Activated CD4-positive, alpha-beta T cell treated with anti-CD3 and anti-CD28 coated beads, Interleukin-2, amount 10 ng/mL, durations not matched to agents 7 days and 5 days (primary cell): ENCODE data around the gene NR2F2. TPM values are rescaled to one million over a fixed set of nuclear protein-coding genes. Genes with fewer than 3 reads are reported as not detected.

ENCODE experiments used
- CTCF ChIA-PET: fragments of 350-600 bp; sonication (Branson Sonifier 250); formaldehyde crosslinking; loops from one replicate; lab custom pipeline; 2021; ENCODE audit warnings: antibody characterized with exemption; lab: Charles Lee
- POLR2A ChIA-PET: fragments of 350-600 bp; sonication (Branson Sonifier 250); formaldehyde crosslinking; loops from one replicate; lab custom pipeline; 2021; ENCODE audit warnings: antibody characterized with exemption; lab: Charles Lee
- DNase-seq: peaks from one replicate; pipeline ENCODE4 v3.0.0-alpha.2; 2020
- H3K27ac Mint-ChIP-seq: one replicate; pipeline ENCODE4 v1.8.0; 2021; ENCODE audit warnings: mild to moderate bottlenecking, moderate library complexity, mixed read lengths
- H3K27me3 Mint-ChIP-seq: one replicate; pipeline ENCODE4 v1.8.0; 2021; ENCODE audit warnings: mixed read lengths
- H3K36me3 Mint-ChIP-seq: one replicate; pipeline ENCODE4 v1.8.0; 2021; ENCODE audit warnings: low read depth, mixed read lengths
- H3K4me1 Mint-ChIP-seq: one replicate; pipeline ENCODE4 v1.8.0; 2021; ENCODE audit warnings: mixed read lengths
- H3K4me3 Mint-ChIP-seq: one replicate; pipeline ENCODE4 v1.8.0; 2021; ENCODE audit warnings: mild to moderate bottlenecking, moderate library complexity, mixed read lengths
- H3K9me3 Mint-ChIP-seq: one replicate; pipeline ENCODE4 v1.8.0; 2021; ENCODE audit warnings: mixed read lengths
- total RNA-seq, 2 experiments: library from RNA; stranded (reverse); gene quantifications; one replicate each; pipeline ENCODE4 v1.2.3, GENCODE V29; 2021

Gene NR2F2
- total RNA-seq, 2 experiments from 2014 or later, result not detected

GRCh38 chr15:96358001-96358801, 27.7 kb downstream of the NR2F2 start:
- Mint-ChIP-seq H3K27ac (peak overlapping the region; percentile 54), H3K36me3 (peaks cover 2% of the 10 kb centered on the region), H3K9me3 (peaks cover 11% of the 10 kb centered on the region), H3K27me3 (peaks cover 57% of the 10 kb centered on the region), H3K4me3 (peak overlapping the region; percentile 68), H3K4me1 (peaks cover 21% of the 10 kb centered on the region)
- CTCF ChIA-PET, result interaction anchor here (0.7 to 1.1 kb wide), 3 partner anchors 10 to 23 kb away, joined by 3 read pairs; no protein-coding TSS in a partner anchor
- POLR2A ChIA-PET, result no interaction called here
- DNase-seq, result no peak

GRCh38 chr15:96358821-96359615, 28.5 kb downstream of the NR2F2 start:
- POLR2A ChIA-PET, result no interaction called here

GRCh38 chr15:96359616-96360521, 29.4 kb downstream of the NR2F2 start:
- peaks cover 2% of the 10 kb centered on the region for H3K36me3 Mint-ChIP-seq
- DNase-seq, result no peak
- ChIA-PET POLR2A (no interaction called here), CTCF (interaction anchor here (1.1 kb wide), 1 partner anchor 11 kb away, joined by 3 read pairs; no protein-coding TSS in a partner anchor)
- peaks cover 66% of the 10 kb centered on the region for H3K27me3 Mint-ChIP-seq
- H3K27ac Mint-ChIP-seq, result no peak overlapping the region
- peaks cover 21% of the 10 kb centered on the region for H3K4me1 Mint-ChIP-seq
- H3K9me3 Mint-ChIP-seq, result peaks cover 9% of the 10 kb centered on the region
- H3K4me3 Mint-ChIP-seq, result no peak overlapping the region

More at GRCh38 chr15:96358821-96359615, 28.5 kb downstream of the NR2F2 start:
- DNase-seq, result no peak
- Mint-ChIP-seq H3K27me3 (peaks cover 58% of the 10 kb centered on the region), H3K9me3 (peaks cover 9% of the 10 kb centered on the region), H3K27ac (no peak overlapping the region), H3K4me3 (peak overlapping the region; percentile 13), H3K4me1 (peaks cover 21% of the 10 kb centered on the region), H3K36me3 (peaks cover 2% of the 10 kb centered on the region)
- CTCF ChIA-PET, result interaction anchor here (0.7 to 1.1 kb wide), 3 partner anchors 10 to 24 kb away, joined by 3 read pairs; no protein-coding TSS in a partner anchor

GRCh38 chr15:96360581-96361308, 30.2 kb downstream of the NR2F2 start:
- Mint-ChIP-seq H3K36me3 (peaks cover 2% of the 10 kb centered on the region), H3K27me3 (peaks cover 73% of the 10 kb centered on the region), H3K27ac (no peak overlapping the region), H3K9me3 (peaks cover 9% of the 10 kb centered on the region), H3K4me1 (peaks cover 21% of the 10 kb centered on the region), H3K4me3 (no peak overlapping the region)
- ChIA-PET POLR2A (no interaction called here), CTCF (no interaction called here)
- no peak for DNase-seq

GRCh38 chr15:96361309-96362010, 31.0 kb downstream of the NR2F2 start:
- no peak overlapping the region for H3K4me3 Mint-ChIP-seq
- ChIA-PET POLR2A (no interaction called here), CTCF (interaction anchor here (1.4 kb wide), 1 partner anchor 21 kb away, joined by 3 read pairs; no protein-coding TSS in a partner anchor)
- DNase-seq, result no peak
- peaks cover 2% of the 10 kb centered on the region for H3K36me3 Mint-ChIP-seq
- peaks cover 79% of the 10 kb centered on the region for H3K27me3 Mint-ChIP-seq
- no peak overlapping the region for H3K27ac Mint-ChIP-seq
- H3K4me1 Mint-ChIP-seq, result peaks cover 17% of the 10 kb centered on the region
- H3K9me3 Mint-ChIP-seq, result peaks cover 9% of the 10 kb centered on the region

- ChIA-PET CTCF (interaction anchor here (0.7 to 1.4 kb wide), 3 partner anchors 22 to 40 kb away, joined by 3 to 5 read pairs (median 4); no protein-coding TSS in a partner anchor), POLR2A (no interaction called here)
- Mint-ChIP-seq H3K4me3 (no peak overlapping the region), H3K27ac (no peak overlapping the region), H3K36me3 (peaks cover 2% of the 10 kb centered on the region), H3K4me1 (peaks cover 11% of the 10 kb centered on the region), H3K9me3 (peaks cover 6% of the 10 kb centered on the region), H3K27me3 (peaks cover 77% of the 10 kb centered on the region)
- no peak for DNase-seq
Observed at GRCh38 chr15:96362011-96362754, 31.7 kb downstream of the NR2F2 start.

- Mint-ChIP-seq H3K4me1 (peaks cover 5% of the 10 kb centered on the region), H3K4me3 (no peak overlapping the region), H3K36me3 (no peaks in the 10 kb centered on the region), H3K9me3 (peaks cover 8% of the 10 kb centered on the region), H3K27ac (no peak overlapping the region), H3K27me3 (peaks cover 79% of the 10 kb centered on the region)
- CTCF ChIA-PET, result interaction anchor here (0.6 to 1.5 kb wide), 5 partner anchors 23 to 206 kb away, joined by 3 to 7 read pairs (median 3); no protein-coding TSS in a partner anchor
- no peak for DNase-seq
- POLR2A ChIA-PET, result no interaction called here
Observed at GRCh38 chr15:96362755-96363651, 32.5 kb downstream of the NR2F2 start.

GRCh38 chr15:96363707-96364106, 33.2 kb downstream of the NR2F2 start:
- H3K27me3 Mint-ChIP-seq, result peaks cover 78% of the 10 kb centered on the region
- POLR2A ChIA-PET, result no interaction called here
- CTCF ChIA-PET, result interaction anchor here (1.4 to 1.5 kb wide), 2 partner anchors 32 to 54 kb away, joined by 3 to 4 read pairs; no protein-coding TSS in a partner anchor

GRCh38 chr15:96365781-96366525, 35.5 kb downstream of the NR2F2 start:
- POLR2A ChIA-PET, result no interaction called here
- CTCF ChIA-PET, result interaction anchor here (1.0 kb wide), 1 partner anchor 12 kb away, joined by 4 read pairs; no protein-coding TSS in a partner anchor
- Mint-ChIP-seq H3K4me3 (no peak overlapping the region), H3K27me3 (peaks cover 82% of the 10 kb centered on the region), H3K27ac (no peak overlapping the region), H3K36me3 (no peaks in the 10 kb centered on the region), H3K4me1 (no peaks in the 10 kb centered on the region), H3K9me3 (peaks cover 4% of the 10 kb centered on the region)
- no peak for DNase-seq

More at GRCh38 chr15:96363707-96364106, 33.2 kb downstream of the NR2F2 start:
- DNase-seq, result no peak
- Mint-ChIP-seq H3K27ac (no peak overlapping the region), H3K4me1 (no peaks in the 10 kb centered on the region), H3K9me3 (peaks cover 4% of the 10 kb centered on the region), H3K4me3 (no peak overlapping the region), H3K36me3 (no peaks in the 10 kb centered on the region)
